Skeletal muscle cell (primary cell): ENCODE results near the gene SMIM14.
"Not testable (repeated sequence)": the region's sequence is repeated elsewhere in the genome, so short reads cannot be mapped to it uniquely, and the experiment has no call there.

Experiments
- DNase-seq: peaks from one replicate; pipeline ENCODE4 v3.0.0-alpha.2; 2010; ENCODE audit warnings: low read depth
- H3K4me3 ChIP-seq: 2 replicates; pipeline ENCODE4 v1.5.1; 2011; ENCODE audit warnings: low read depth, mild to moderate bottlenecking, control low read depth, low read length, moderate library complexity

The SMIM14 gene

GRCh38 chr4:39638354-39639239 is at the start of gene SMIM14:
Gene SMIM14 (minus strand): TSS chr4:39638865. CDS start chr4:39605145, 33,720 bp downstream.
- peak; percentile 97 for DNase-seq
- H3K4me3 ChIP-seq = peak within 1 kb of the TSS; percentile 89

- no peak overlapping the region for H3K4me3 ChIP-seq
- no peak for DNase-seq
Measured at GRCh38 chr4:39687014-39687413, 48.3 kb upstream of the SMIM14 start.

- H3K4me3 ChIP-seq = no peak overlapping the region
- no peak for DNase-seq
Measured at GRCh38 chr4:39685990-39686389, 47.3 kb upstream of the SMIM14 start.

- no peak overlapping the region for H3K4me3 ChIP-seq
- DNase-seq = no peak
Measured at GRCh38 chr4:39682138-39682537, 43.5 kb upstream of the SMIM14 start.

GRCh38 chr4:39681003-39681402 is 42.3 kb upstream of the SMIM14 start:
- not testable (repeated sequence) for DNase-seq, H3K4me3 ChIP-seq

GRCh38 chr4:39675681-39676080 is 37.0 kb upstream of the SMIM14 start:
- not testable (repeated sequence) for H3K4me3 ChIP-seq, DNase-seq

- DNase-seq, H3K4me3 ChIP-seq: not testable (repeated sequence)
Measured at GRCh38 chr4:39670296-39670695, 31.6 kb upstream of the SMIM14 start.

- DNase-seq = no peak
- H3K4me3 ChIP-seq = no peak overlapping the region
Measured at GRCh38 chr4:39668887-39669286, 30.2 kb upstream of the SMIM14 start.

GRCh38 chr4:39667706-39668105 is 29.0 kb upstream of the SMIM14 start:
- DNase-seq = no peak
- H3K4me3 ChIP-seq = no peak overlapping the region

GRCh38 chr4:39664828-39665731 is 26.4 kb upstream of the SMIM14 start:
- DNase-seq = no peak
- H3K4me3 ChIP-seq = no peak overlapping the region

GRCh38 chr4:39662683-39663082 is 24.0 kb upstream of the SMIM14 start:
- no peak overlapping the region for H3K4me3 ChIP-seq
- no peak for DNase-seq

GRCh38 chr4:39660757-39661156 is 22.1 kb upstream of the SMIM14 start:
- no peak overlapping the region for H3K4me3 ChIP-seq
- DNase-seq = no peak

GRCh38 chr4:39660045-39660444 is 21.4 kb upstream of the SMIM14 start:
- no peak overlapping the region for H3K4me3 ChIP-seq
- no peak for DNase-seq

- no peak overlapping the region for H3K4me3 ChIP-seq
- no peak for DNase-seq
Measured at GRCh38 chr4:39658756-39659155, 20.1 kb upstream of the SMIM14 start.

- no peak overlapping the region for H3K4me3 ChIP-seq
- no peak for DNase-seq
Measured at GRCh38 chr4:39657465-39657864, 18.8 kb upstream of the SMIM14 start.

- not testable (repeated sequence) for H3K4me3 ChIP-seq, DNase-seq
Measured at GRCh38 chr4:39656638-39657037, 18.0 kb upstream of the SMIM14 start.

GRCh38 chr4:39655876-39656275 is 17.2 kb upstream of the SMIM14 start:
- no peak for DNase-seq
- H3K4me3 ChIP-seq = no peak overlapping the region

- H3K4me3 ChIP-seq = no peak overlapping the region
- DNase-seq = no peak
Measured at GRCh38 chr4:39655211-39655610, 16.5 kb upstream of the SMIM14 start.

- H3K4me3 ChIP-seq, DNase-seq: not testable (repeated sequence)
Measured at GRCh38 chr4:39651586-39651985, 12.9 kb upstream of the SMIM14 start.

- DNase-seq = no peak
Measured at GRCh38 chr4:39649639-39650265, 11.1 kb upstream of the SMIM14 start.

More at GRCh38 chr4:39649639-39650265, 11.1 kb upstream of the SMIM14 start:
- no peak overlapping the region for H3K4me3 ChIP-seq
